Left ventricle myocardium inferior (tissue), 1 donor: Measurements from ENCODE around the gene NUDT16. TPM values are rescaled to one million over a fixed set of nuclear protein-coding genes. Genes with fewer than 3 reads are reported as not detected.

Experiments used
- DNase-seq: peaks from one replicate; pipeline ENCODE4 v3.0.0-alpha.2; 2020
- H3K27ac ChIP-seq: fragments of 200-600 bp; replicated peaks from 2 replicates; pipeline ENCODE4 v1.8.0; 2021
- H3K27me3 ChIP-seq: fragments of 200-600 bp; 2 replicates; pipeline ENCODE4 v1.8.0; 2021; ENCODE audit warnings: low read depth
- H3K36me3 ChIP-seq: fragments of 200-600 bp; 2 replicates; pipeline ENCODE4 v1.8.0; 2021
- H3K4me1 ChIP-seq: fragments of 200-600 bp; 2 replicates; pipeline ENCODE4 v1.8.0; 2021
- H3K4me3 ChIP-seq: fragments of 200-600 bp; 2 replicates; pipeline ENCODE4 v1.8.0; 2021; ENCODE audit warnings: mild to moderate bottlenecking, moderate library complexity
- H3K9me3 ChIP-seq: fragments of 200-600 bp; replicated peaks from 2 replicates; pipeline ENCODE4 v1.8.0; 2021
- CTCF ChIP-seq: fragments of 200-600 bp; IDR thresholded peaks from 2 replicates; pipeline ENCODE4 v1.8.0; 2021; ENCODE audit warnings: antibody characterized with exemption, mild to moderate bottlenecking, borderline replicate concordance
- intact Hi-C: fragments of 100-400 bp; cut with micrococcal nuclease; formaldehyde crosslinking; loops from one replicate; pipeline ENCODE4 v1.11.0; 2022
- total RNA-seq: library from RNA; stranded (reverse); fragmentation: NEBNext Ultra II Directional; extraction: Animal tissue kit (Norgen Biotek cat#: 25700); gene quantifications from one replicate; pipeline ENCODE4 v1.2.1, GENCODE V29; 2021
- donor health status: DM: no; HTN: yes; CAD: no; lungs with severe emphysema.

The NUDT16 gene
- total RNA-seq, 1 donor from 2014 or later = 35.3 TPM

GRCh38 chr3:131421957-131422498, 40.5 kb downstream of the NUDT16 start:
- no peaks in the 10 kb centered on the region for H3K4me1 ChIP-seq
- intact Hi-C loops = no loop called here
- no peak for TF ChIP-seq CTCF
- no peaks in the 10 kb centered on the region for H3K27me3 ChIP-seq
- H3K27ac ChIP-seq = no peak overlapping the region
- no peaks in the 10 kb centered on the region for H3K36me3 ChIP-seq
- no peaks in the 10 kb centered on the region for H3K9me3 ChIP-seq
- no peak overlapping the region for H3K4me3 ChIP-seq
- DNase-seq = no peak

- no peaks in the 10 kb centered on the region for H3K4me1 ChIP-seq
- no peaks in the 10 kb centered on the region for H3K9me3 ChIP-seq
- TF ChIP-seq CTCF = no peak
- no peak overlapping the region for H3K27ac ChIP-seq
- intact Hi-C loops = no loop called here
- no peaks in the 10 kb centered on the region for H3K27me3 ChIP-seq
- no peak for DNase-seq
- no peaks in the 10 kb centered on the region for H3K36me3 ChIP-seq
- no peak overlapping the region for H3K4me3 ChIP-seq
Measured at GRCh38 chr3:131427226-131427625, 45.7 kb downstream of the NUDT16 start.

- intact Hi-C loops = no loop called here
- Histone ChIP-seq H3K27ac (no peak overlapping the region), H3K36me3 (no peaks in the 10 kb centered on the region), H3K4me1 (no peaks in the 10 kb centered on the region), H3K9me3 (no peaks in the 10 kb centered on the region), H3K4me3 (no peak overlapping the region), H3K27me3 (no peaks in the 10 kb centered on the region)
- no peak for TF ChIP-seq CTCF
- no peak for DNase-seq
Measured at GRCh38 chr3:131431754-131432153, 50.2 kb downstream of the NUDT16 start.

GRCh38 chr3:131432441-131432840, 50.9 kb downstream of the NUDT16 start:
- Histone ChIP-seq H3K4me1 (no peaks in the 10 kb centered on the region), H3K27ac (no peak overlapping the region), H3K4me3 (no peak overlapping the region), H3K27me3 (no peaks in the 10 kb centered on the region), H3K9me3 (no peaks in the 10 kb centered on the region), H3K36me3 (no peaks in the 10 kb centered on the region)
- DNase-seq = no peak
- intact Hi-C loops = no loop called here
- no peak for TF ChIP-seq CTCF

GRCh38 chr3:131435000-131435399, 53.4 kb downstream of the NUDT16 start:
- Histone ChIP-seq H3K36me3 (no peaks in the 10 kb centered on the region), H3K27ac (no peak overlapping the region), H3K4me1 (no peaks in the 10 kb centered on the region), H3K4me3 (no peak overlapping the region), H3K9me3 (no peaks in the 10 kb centered on the region), H3K27me3 (no peaks in the 10 kb centered on the region)
- no peak for TF ChIP-seq CTCF
- no peak for DNase-seq
- intact Hi-C loops = no loop called here

Other genes with a start within 250 kb of the NUDT16 start
- 53.9 TPM for gene MRPL3, start 121.2 kb downstream of the NUDT16 start, total RNA-seq